Thyroid gland (tissue), 4 donors: ENCODE measurements around the gene CISD2.
"Not testable (repeated sequence)": the region's sequence is repeated elsewhere in the genome, so short reads cannot be mapped to it uniquely, and the experiment has no call there.

Experiments used
- POLR2A ChIP-seq, 2 donors: fragments of 450-650 bp; IDR thresholded peaks; one replicate each; pipeline ENCODE4 v1.6.1; 2017; ENCODE audit warnings: antibody characterized with exemption in 2 of 2, mild to moderate bottlenecking in 2 of 2, moderate library complexity in 1 of 2
- TF ChIP-seq, protein P1 (sequence below), 6 experiments: fragments of 200-600 bp in 3 of 6; fragments of 450-650 bp in 3 of 6; sonication (generic) in 3 of 6; IDR thresholded peaks; one replicate each; pipeline ENCODE4 v1.5.1; 2016 to 2019; ENCODE audit warnings: antibody characterized with exemption in 6 of 6, mild to moderate bottlenecking in 2 of 6, inconsistent platforms in 1 of 6, moderate library complexity in 1 of 6

DNA sequence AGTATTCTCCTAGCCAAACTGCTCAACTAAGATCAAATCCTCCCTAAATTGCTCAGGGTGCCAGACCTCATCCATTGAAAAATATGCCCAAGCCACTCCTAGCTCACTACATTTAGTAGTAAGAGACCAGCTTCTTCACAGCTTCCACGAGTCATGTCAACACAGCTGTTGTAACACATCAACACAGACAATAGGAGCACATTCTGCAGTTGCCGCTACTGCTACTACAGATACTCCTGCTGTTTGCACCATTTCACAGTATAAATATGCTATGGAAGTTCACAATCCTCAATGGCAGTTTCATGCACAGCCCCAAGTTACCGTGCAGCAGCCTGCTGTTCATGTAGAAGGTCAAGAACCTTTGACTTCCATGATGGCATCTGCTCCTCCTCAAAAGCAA is 28.8 kb downstream of the CISD2 start:
- not testable (repeated sequence) for TF ChIP-seq POLR2A (IDR thresholded peaks at IDR 0.05)
- TF ChIP-seq, protein P1, sequence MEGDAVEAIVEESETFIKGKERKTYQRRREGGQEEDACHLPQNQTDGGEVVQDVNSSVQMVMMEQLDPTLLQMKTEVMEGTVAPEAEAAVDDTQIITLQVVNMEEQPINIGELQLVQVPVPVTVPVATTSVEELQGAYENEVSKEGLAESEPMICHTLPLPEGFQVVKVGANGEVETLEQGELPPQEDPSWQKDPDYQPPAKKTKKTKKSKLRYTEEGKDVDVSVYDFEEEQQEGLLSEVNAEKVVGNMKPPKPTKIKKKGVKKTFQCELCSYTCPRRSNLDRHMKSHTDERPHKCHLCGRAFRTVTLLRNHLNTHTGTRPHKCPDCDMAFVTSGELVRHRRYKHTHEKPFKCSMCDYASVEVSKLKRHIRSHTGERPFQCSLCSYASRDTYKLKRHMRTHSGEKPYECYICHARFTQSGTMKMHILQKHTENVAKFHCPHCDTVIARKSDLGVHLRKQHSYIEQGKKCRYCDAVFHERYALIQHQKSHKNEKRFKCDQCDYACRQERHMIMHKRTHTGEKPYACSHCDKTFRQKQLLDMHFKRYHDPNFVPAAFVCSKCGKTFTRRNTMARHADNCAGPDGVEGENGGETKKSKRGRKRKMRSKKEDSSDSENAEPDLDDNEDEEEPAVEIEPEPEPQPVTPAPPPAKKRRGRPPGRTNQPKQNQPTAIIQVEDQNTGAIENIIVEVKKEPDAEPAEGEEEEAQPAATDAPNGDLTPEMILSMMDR (IDR thresholded peaks at IDR 0.05) = not testable (repeated sequence)
